WTC11 (cell line): ENCODE measurements around the gene VIPAS39. TPM values are rescaled to one million over a fixed set of nuclear protein-coding genes. Genes with fewer than 3 reads are reported as not detected.

Experiments
- ATAC-seq: fragments of 200-7000 bp; cut with Tn5 transposase; 2 replicates; pipeline ENCODE4 v1.10.0; 2021; ENCODE audit warnings: mild to moderate bottlenecking, moderate library complexity
- CTCF ChIA-PET: fragments of 300-600 bp; sonication (Branson Sonifier 250); formaldehyde crosslinking; loops from one replicate; lab custom pipeline; 2021; ENCODE audit warnings: antibody characterized with exemption; lab: Charles Lee
- POLR2A ChIA-PET: fragments of 350-600 bp; sonication (Branson Sonifier 250); formaldehyde crosslinking; loops from one replicate; lab custom pipeline; 2021; ENCODE audit warnings: antibody characterized with exemption; lab: Charles Lee
- DNase-seq: peaks from one replicate; pipeline ENCODE4 v3.0.0; 2021; ENCODE audit warnings: low spot score
- H3K27ac Mint-ChIP-seq: 2 replicates; pipeline ENCODE4 v1.8.0; 2021; ENCODE audit warnings: mixed read lengths
- H3K27me3 Mint-ChIP-seq: 2 replicates; pipeline ENCODE4 v1.8.0; 2021; ENCODE audit warnings: low read depth, mild to moderate bottlenecking, moderate library complexity, mixed read lengths
- H3K36me3 Mint-ChIP-seq: 2 replicates; pipeline ENCODE4 v1.8.0; 2021; ENCODE audit warnings: mixed read lengths
- H3K4me1 Mint-ChIP-seq: 2 replicates; pipeline ENCODE4 v1.8.0; 2022; ENCODE audit warnings: mixed read lengths
- H3K4me3 Mint-ChIP-seq: 2 replicates; pipeline ENCODE4 v1.8.0; 2021; ENCODE audit warnings: mild to moderate bottlenecking, moderate library complexity, mixed read lengths
- H3K9me3 Mint-ChIP-seq: 2 replicates; pipeline ENCODE4 v1.8.0; 2021; ENCODE audit warnings: mixed read lengths
- ESRRA ChIP-seq: sonication (generic); formaldehyde crosslinking; IDR thresholded peaks from 2 replicates; pipeline ENCODE4 v1.8.1; 2022; ENCODE audit warnings: mild to moderate bottlenecking, missing genetic modification reagents, borderline replicate concordance
- TEAD1 ChIP-seq: sonication (generic); formaldehyde crosslinking; IDR thresholded peaks from 2 replicates; pipeline ENCODE4 v1.8.0; 2022; ENCODE audit warnings: mild to moderate bottlenecking, missing genetic modification reagents
- total RNA-seq: library from RNA; stranded (reverse); gene quantifications from 3 replicates; pipeline ENCODE4 v1.2.3, GENCODE V29; 2021
- TF ChIP-seq, protein P1 (sequence below): sonication (generic); formaldehyde crosslinking; conservative IDR thresholded peaks from 2 replicates; pipeline ENCODE4 v1.8.1; 2023; ENCODE audit warnings: mild to moderate bottlenecking, low read depth, missing genetic modification reagents, moderate library complexity
- TF ChIP-seq, protein P2 (sequence below): fragments of 250-450 bp; sonication (Bioruptor Pico); IDR thresholded peaks from 2 replicates; pipeline ENCODE4 v1.9.0; 2021; ENCODE audit warnings: mild to moderate bottlenecking
- TF ChIP-seq, protein P3 (sequence below): sonication (generic); formaldehyde crosslinking; IDR thresholded peaks from 2 replicates; pipeline ENCODE4 v1.8.0; 2023; ENCODE audit warnings: missing genetic modification reagents, mild to moderate bottlenecking, borderline replicate concordance
- TF ChIP-seq, protein P4 (sequence below): sonication (generic); formaldehyde crosslinking; IDR thresholded peaks from 2 replicates; pipeline ENCODE4 v1.8.1; 2022; ENCODE audit warnings: low read depth, mild to moderate bottlenecking, moderate library complexity, missing genetic modification reagents, borderline replicate concordance
- TF ChIP-seq, protein P5 (sequence below): sonication (generic); formaldehyde crosslinking; IDR thresholded peaks from 2 replicates; pipeline ENCODE4 v1.8.1; 2023; ENCODE audit warnings: mild to moderate bottlenecking, missing genetic modification reagents, moderate library complexity
- TF ChIP-seq, protein P6 (sequence below): fragments of 250-450 bp; sonication (Bioruptor Pico); IDR thresholded peaks from 2 replicates; pipeline ENCODE4 v1.9.0; 2021; ENCODE audit warnings: mild to moderate bottlenecking

VIPAS39 gene
- total RNA-seq, 1 experiment from 2014 or later, result 17.0 TPM

DNA sequence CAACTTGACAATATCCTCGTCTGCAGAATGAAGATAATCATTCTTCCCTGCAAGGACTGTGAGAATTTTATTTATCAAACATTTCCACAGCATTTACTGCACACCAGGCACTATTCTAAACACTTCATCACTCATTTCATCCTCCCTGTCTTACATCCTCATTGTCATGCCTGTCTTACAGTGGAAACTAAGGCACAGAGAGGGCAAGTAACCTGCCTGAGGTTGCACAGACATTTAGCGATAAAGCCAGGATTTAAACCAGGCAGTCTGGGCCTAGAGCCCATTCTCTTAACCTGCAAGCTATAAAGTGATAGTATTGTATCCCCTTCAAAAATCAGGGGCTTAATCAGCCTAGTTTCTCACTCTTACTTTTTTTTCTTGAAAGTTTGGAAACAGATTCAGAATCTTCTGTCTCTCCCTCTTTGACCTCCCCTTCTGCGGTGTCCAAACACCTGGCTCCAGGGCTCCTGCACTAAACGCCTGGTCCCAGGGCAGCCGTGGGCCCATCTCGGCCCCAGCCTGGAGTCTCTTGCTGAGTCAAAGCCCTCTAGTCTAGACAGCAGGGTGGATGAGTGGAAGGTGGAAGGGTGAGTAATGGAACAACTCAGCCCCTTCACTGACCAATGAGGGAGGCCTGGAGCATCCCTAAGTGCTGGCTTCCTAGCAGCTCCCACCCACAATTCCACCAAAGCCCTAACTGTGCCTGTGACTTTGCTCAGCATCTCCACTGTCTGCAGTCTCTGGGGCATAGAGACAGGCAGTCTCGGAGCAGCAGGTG is 28.7 kb upstream of the VIPAS39 start:
- no peak overlapping the region for H3K4me3 Mint-ChIP-seq
- TF ChIP-seq ESRRA (CRISPR knock-in tag) (no peak), TEAD1 (CRISPR knock-in tag) (no peak)
- TF ChIP-seq, protein P1, sequence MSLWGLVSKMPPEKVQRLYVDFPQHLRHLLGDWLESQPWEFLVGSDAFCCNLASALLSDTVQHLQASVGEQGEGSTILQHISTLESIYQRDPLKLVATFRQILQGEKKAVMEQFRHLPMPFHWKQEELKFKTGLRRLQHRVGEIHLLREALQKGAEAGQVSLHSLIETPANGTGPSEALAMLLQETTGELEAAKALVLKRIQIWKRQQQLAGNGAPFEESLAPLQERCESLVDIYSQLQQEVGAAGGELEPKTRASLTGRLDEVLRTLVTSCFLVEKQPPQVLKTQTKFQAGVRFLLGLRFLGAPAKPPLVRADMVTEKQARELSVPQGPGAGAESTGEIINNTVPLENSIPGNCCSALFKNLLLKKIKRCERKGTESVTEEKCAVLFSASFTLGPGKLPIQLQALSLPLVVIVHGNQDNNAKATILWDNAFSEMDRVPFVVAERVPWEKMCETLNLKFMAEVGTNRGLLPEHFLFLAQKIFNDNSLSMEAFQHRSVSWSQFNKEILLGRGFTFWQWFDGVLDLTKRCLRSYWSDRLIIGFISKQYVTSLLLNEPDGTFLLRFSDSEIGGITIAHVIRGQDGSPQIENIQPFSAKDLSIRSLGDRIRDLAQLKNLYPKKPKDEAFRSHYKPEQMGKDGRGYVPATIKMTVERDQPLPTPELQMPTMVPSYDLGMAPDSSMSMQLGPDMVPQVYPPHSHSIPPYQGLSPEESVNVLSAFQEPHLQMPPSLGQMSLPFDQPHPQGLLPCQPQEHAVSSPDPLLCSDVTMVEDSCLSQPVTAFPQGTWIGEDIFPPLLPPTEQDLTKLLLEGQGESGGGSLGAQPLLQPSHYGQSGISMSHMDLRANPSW, result no peak
- TF ChIP-seq, protein P2, sequence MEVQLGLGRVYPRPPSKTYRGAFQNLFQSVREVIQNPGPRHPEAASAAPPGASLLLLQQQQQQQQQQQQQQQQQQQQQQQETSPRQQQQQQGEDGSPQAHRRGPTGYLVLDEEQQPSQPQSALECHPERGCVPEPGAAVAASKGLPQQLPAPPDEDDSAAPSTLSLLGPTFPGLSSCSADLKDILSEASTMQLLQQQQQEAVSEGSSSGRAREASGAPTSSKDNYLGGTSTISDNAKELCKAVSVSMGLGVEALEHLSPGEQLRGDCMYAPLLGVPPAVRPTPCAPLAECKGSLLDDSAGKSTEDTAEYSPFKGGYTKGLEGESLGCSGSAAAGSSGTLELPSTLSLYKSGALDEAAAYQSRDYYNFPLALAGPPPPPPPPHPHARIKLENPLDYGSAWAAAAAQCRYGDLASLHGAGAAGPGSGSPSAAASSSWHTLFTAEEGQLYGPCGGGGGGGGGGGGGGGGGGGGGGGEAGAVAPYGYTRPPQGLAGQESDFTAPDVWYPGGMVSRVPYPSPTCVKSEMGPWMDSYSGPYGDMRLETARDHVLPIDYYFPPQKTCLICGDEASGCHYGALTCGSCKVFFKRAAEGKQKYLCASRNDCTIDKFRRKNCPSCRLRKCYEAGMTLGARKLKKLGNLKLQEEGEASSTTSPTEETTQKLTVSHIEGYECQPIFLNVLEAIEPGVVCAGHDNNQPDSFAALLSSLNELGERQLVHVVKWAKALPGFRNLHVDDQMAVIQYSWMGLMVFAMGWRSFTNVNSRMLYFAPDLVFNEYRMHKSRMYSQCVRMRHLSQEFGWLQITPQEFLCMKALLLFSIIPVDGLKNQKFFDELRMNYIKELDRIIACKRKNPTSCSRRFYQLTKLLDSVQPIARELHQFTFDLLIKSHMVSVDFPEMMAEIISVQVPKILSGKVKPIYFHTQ (CRISPR knock-in tag), result no peak
- TF ChIP-seq, protein P3, sequence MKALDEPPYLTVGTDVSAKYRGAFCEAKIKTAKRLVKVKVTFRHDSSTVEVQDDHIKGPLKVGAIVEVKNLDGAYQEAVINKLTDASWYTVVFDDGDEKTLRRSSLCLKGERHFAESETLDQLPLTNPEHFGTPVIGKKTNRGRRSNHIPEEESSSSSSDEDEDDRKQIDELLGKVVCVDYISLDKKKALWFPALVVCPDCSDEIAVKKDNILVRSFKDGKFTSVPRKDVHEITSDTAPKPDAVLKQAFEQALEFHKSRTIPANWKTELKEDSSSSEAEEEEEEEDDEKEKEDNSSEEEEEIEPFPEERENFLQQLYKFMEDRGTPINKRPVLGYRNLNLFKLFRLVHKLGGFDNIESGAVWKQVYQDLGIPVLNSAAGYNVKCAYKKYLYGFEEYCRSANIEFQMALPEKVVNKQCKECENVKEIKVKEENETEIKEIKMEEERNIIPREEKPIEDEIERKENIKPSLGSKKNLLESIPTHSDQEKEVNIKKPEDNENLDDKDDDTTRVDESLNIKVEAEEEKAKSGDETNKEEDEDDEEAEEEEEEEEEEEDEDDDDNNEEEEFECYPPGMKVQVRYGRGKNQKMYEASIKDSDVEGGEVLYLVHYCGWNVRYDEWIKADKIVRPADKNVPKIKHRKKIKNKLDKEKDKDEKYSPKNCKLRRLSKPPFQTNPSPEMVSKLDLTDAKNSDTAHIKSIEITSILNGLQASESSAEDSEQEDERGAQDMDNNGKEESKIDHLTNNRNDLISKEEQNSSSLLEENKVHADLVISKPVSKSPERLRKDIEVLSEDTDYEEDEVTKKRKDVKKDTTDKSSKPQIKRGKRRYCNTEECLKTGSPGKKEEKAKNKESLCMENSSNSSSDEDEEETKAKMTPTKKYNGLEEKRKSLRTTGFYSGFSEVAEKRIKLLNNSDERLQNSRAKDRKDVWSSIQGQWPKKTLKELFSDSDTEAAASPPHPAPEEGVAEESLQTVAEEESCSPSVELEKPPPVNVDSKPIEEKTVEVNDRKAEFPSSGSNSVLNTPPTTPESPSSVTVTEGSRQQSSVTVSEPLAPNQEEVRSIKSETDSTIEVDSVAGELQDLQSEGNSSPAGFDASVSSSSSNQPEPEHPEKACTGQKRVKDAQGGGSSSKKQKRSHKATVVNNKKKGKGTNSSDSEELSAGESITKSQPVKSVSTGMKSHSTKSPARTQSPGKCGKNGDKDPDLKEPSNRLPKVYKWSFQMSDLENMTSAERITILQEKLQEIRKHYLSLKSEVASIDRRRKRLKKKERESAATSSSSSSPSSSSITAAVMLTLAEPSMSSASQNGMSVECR (CRISPR knock-in tag), result no peak
- TF ChIP-seq, protein P4, sequence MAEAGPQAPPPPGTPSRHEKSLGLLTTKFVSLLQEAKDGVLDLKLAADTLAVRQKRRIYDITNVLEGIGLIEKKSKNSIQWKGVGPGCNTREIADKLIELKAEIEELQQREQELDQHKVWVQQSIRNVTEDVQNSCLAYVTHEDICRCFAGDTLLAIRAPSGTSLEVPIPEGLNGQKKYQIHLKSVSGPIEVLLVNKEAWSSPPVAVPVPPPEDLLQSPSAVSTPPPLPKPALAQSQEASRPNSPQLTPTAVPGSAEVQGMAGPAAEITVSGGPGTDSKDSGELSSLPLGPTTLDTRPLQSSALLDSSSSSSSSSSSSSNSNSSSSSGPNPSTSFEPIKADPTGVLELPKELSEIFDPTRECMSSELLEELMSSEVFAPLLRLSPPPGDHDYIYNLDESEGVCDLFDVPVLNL, result no peak
- DNase-seq (no peak), ATAC-seq (no peak)
- H3K27ac Mint-ChIP-seq, result no peak overlapping the region
- no peaks in the 10 kb centered on the region for H3K27me3 Mint-ChIP-seq
- H3K9me3 Mint-ChIP-seq, result no peaks in the 10 kb centered on the region
- H3K4me1 Mint-ChIP-seq, result no peaks in the 10 kb centered on the region
- ChIA-PET POLR2A (no interaction called here), CTCF (no interaction called here)
- H3K36me3 Mint-ChIP-seq, result no peaks in the 10 kb centered on the region

DNA sequence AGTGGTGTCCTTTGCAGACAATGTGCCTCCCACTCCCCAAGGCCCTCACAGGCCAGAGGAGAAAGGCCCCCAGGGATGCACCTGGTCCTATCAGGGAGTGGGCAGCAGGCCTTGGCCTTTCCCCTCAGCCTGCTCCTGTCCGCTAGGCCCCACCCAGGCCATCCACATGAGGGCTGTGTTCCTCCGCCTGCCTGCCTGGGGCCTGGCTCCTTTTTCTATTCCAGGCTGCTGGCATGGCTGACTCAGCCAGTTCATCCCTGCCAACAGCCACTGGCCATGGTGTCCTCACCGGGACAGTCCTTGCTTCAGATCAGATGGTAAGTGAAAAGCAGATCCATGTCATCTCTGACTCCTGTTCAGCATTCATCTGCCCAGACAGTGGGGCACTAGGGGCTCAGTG is 27.9 kb upstream of the VIPAS39 start:
- ATAC-seq, result no peak; the same call in 1 of the 2 replicates
- no peaks in the 10 kb centered on the region for H3K4me1 Mint-ChIP-seq

More for the DNA sequence above, 27.9 kb upstream of the VIPAS39 start:
- Mint-ChIP-seq H3K27me3 (no peaks in the 10 kb centered on the region), H3K4me3 (no peak overlapping the region), H3K9me3 (no peaks in the 10 kb centered on the region), H3K27ac (no peak overlapping the region), H3K36me3 (no peaks in the 10 kb centered on the region)
- no peak for DNase-seq
- POLR2A ChIA-PET, result no interaction called here
- no peak for TF ChIP-seq ESRRA (CRISPR knock-in tag)
- TF ChIP-seq, protein P5, sequence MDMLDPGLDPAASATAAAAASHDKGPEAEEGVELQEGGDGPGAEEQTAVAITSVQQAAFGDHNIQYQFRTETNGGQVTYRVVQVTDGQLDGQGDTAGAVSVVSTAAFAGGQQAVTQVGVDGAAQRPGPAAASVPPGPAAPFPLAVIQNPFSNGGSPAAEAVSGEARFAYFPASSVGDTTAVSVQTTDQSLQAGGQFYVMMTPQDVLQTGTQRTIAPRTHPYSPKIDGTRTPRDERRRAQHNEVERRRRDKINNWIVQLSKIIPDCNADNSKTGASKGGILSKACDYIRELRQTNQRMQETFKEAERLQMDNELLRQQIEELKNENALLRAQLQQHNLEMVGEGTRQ (CRISPR knock-in tag), result no peak
- TF ChIP-seq, protein P3 (CRISPR knock-in tag), result no peak
- TF ChIP-seq, protein P6, sequence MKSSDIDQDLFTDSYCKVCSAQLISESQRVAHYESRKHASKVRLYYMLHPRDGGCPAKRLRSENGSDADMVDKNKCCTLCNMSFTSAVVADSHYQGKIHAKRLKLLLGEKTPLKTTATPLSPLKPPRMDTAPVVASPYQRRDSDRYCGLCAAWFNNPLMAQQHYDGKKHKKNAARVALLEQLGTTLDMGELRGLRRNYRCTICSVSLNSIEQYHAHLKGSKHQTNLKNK (CRISPR knock-in tag), result no peak
- CTCF ChIA-PET, result no interaction called here
